ENCODE data around the gene SMIM26. TPM values are rescaled to one million over a fixed set of nuclear protein-coding genes. Genes with fewer than 3 reads are reported as not detected.
A peak's percentile ranks its signal among the peaks of the same experiment; 100 is the strongest.

Gene SMIM26
- total and polyA plus RNA-seq, 11 donors = 80.1 to 274 (median 111) TPM

DNA sequence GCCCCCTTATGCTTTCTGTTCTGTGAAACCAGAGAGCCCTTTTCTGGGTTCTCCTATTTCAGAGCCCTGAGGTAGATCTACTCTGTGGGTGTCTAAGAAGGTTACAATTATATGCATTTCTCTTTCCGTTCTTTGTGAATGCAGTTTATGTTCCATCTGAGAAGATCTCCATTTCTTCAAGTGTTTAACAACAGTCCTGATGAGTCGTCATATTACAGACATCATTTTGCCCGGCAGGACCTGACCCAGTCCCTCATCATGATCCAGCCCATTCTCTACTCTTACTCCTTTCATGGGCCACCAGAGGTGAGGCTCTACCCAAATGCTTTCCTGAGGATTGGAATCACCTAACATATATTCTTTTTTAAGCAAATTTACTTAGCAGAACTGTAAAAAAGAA is 18.8 kb upstream of the SMIM26 start:
- 94 to 97% (median 96%) methylated on average over 3 of the region's 3 CpGs for WGBS, 4 donors

GRCh38 chr20:18553746-18554145 is 13.5 kb upstream of the SMIM26 start:
- Histone ChIP-seq H3K4me3 (no peak overlapping the region), H3K9me3 (no peaks in the 10 kb centered on the region), H3K27me3 (no peaks in the 10 kb centered on the region), H3K27ac (no peak overlapping the region), H3K36me3 (peaks cover 0 to 100% (median 84%) of the 10 kb centered on the region in 9 donors), H3K4me1 (no peaks in the 10 kb centered on the region)
- ATAC-seq (no peak), DNase-seq (no peak)
- 83 to 91% (median 90%) methylated on average over 8 of the region's 8 CpGs for WGBS, 4 donors
- intact Hi-C loops (cut with DNase I) = no loop called here
- TF ChIP-seq, protein P1, sequence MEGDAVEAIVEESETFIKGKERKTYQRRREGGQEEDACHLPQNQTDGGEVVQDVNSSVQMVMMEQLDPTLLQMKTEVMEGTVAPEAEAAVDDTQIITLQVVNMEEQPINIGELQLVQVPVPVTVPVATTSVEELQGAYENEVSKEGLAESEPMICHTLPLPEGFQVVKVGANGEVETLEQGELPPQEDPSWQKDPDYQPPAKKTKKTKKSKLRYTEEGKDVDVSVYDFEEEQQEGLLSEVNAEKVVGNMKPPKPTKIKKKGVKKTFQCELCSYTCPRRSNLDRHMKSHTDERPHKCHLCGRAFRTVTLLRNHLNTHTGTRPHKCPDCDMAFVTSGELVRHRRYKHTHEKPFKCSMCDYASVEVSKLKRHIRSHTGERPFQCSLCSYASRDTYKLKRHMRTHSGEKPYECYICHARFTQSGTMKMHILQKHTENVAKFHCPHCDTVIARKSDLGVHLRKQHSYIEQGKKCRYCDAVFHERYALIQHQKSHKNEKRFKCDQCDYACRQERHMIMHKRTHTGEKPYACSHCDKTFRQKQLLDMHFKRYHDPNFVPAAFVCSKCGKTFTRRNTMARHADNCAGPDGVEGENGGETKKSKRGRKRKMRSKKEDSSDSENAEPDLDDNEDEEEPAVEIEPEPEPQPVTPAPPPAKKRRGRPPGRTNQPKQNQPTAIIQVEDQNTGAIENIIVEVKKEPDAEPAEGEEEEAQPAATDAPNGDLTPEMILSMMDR (IDR thresholded peaks at IDR 0.05) = no peak
- TF ChIP-seq POLR2A (IDR thresholded peaks at IDR 0.05) = no peak

More for the DNA sequence above, 18.8 kb upstream of the SMIM26 start:
- intact Hi-C loops (cut with DNase I) = loop anchor here in 1 of 10 donors (10.0 kb wide), 1 partner anchor 64 kb away; no protein-coding TSS in a partner anchor
- ATAC-seq (no peak), DNase-seq (no peak)
- Histone ChIP-seq H3K4me3 (no peak overlapping the region), H3K4me1 (no peaks in the 10 kb centered on the region), H3K9me3 (no peaks in the 10 kb centered on the region), H3K27ac (no peak overlapping the region), H3K36me3 (peaks cover 0 to 99% (median 97%) of the 10 kb centered on the region in 9 donors), H3K27me3 (no peaks in the 10 kb centered on the region)
- TF ChIP-seq POLR2A (IDR thresholded peaks at IDR 0.05) = no peak
- TF ChIP-seq, protein P1 (IDR thresholded peaks at IDR 0.05) = no peak

DNA sequence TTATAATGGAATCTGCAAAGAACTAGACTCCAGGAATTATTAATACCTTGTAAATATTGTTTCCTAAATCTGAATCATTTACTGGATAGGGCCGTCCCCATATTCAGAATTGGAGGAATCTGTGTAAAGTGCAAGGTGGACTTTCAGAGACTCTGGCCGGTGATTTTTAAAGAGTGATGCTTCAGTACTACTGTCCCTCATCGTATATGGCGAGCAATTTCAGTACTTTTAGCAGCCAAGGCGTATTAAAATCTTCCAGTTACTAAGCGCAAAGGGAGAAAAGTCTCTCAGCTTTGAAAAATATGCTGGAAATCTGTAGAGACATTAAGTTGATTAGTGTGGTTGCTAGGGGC is 483 bp downstream of the SMIM26 start:
- Histone ChIP-seq H3K27me3 (no peaks in the 10 kb centered on the region), H3K4me1 (peaks cover 0 to 31% (median 6%) of the 10 kb centered on the region in 12 donors), H3K4me3 (peak overlapping the region; percentile 64 to 83 (median 74)), H3K36me3 (peaks cover 0 to 33% (median 18%) of the 10 kb centered on the region in 9 donors), H3K27ac (peak overlapping the region; percentile 63 to 93 (median 83)), H3K9me3 (no peaks in the 10 kb centered on the region)
- DNase-seq (no peak), ATAC-seq (peak in 3 of 4 donors; percentile 20 to 34 (median 27))
- intact Hi-C loops (cut with DNase I) = loop anchor here in 5 of 10 donors (1.0 to 10.0 kb wide), 6 partner anchors 20 to 1867 kb away; partner anchors contain the start of genes SEC23B (in 3 of the 5), DZANK1 (in 1 of the 5) and POLR3F (in 1 of the 5)
- WGBS, 4 donors = 5 to 11% (median 11%) methylated on average over 6 of the region's 6 CpGs
- no peak for TF ChIP-seq POLR2A (IDR thresholded peaks at IDR 0.05)
- TF ChIP-seq, protein P1 (IDR thresholded peaks at IDR 0.05) = no peak

- Histone ChIP-seq H3K36me3 (peaks cover 0 to 29% (median 18%) of the 10 kb centered on the region in 9 donors), H3K4me3 (no peak overlapping the region), H3K9me3 (no peaks in the 10 kb centered on the region), H3K4me1 (peaks cover 0 to 31% (median 6%) of the 10 kb centered on the region in 12 donors), H3K27me3 (no peaks in the 10 kb centered on the region), H3K27ac (peak overlapping the region in 1 of 12 donors; percentile 56)
- DNase-seq (no peak), ATAC-seq (no peak)
- no peak for TF ChIP-seq POLR2A (IDR thresholded peaks at IDR 0.05)
- TF ChIP-seq, protein P1 (IDR thresholded peaks at IDR 0.05) = no peak
- intact Hi-C loops (cut with DNase I) = no loop called here
- 95 to 98% (median 96%) methylated on average over 2 of the region's 2 CpGs for WGBS, 4 donors
Measured at GRCh38 chr20:18571009-18571408, 3.8 kb downstream of the SMIM26 start.
